Measurements from ENCODE around the gene LRRC15.

The LRRC15 gene

GRCh38 chr3:194384156-194384555 is 14.6 kb upstream of the LRRC15 start:
- no peak for DNase-seq

GRCh38 chr3:194383276-194383940 is 13.9 kb upstream of the LRRC15 start:
- DNase-seq = no peak

GRCh38 chr3:194382892-194383223 is 13.3 kb upstream of the LRRC15 start:
- no peak for DNase-seq

- no peak for DNase-seq
Observed at GRCh38 chr3:194382196-194382891, 12.8 kb upstream of the LRRC15 start.

GRCh38 chr3:194381460-194381875 is 11.9 kb upstream of the LRRC15 start:
- no peak for DNase-seq

GRCh38 chr3:194380326-194380725 is 10.8 kb upstream of the LRRC15 start:
- DNase-seq = no peak

GRCh38 chr3:194379651-194380050 is 10.1 kb upstream of the LRRC15 start:
- DNase-seq = no peak

GRCh38 chr3:194379231-194379630 is 9.7 kb upstream of the LRRC15 start:
- no peak for DNase-seq

GRCh38 chr3:194377708-194378107 is 8.2 kb upstream of the LRRC15 start:
- no peak for DNase-seq

- DNase-seq = no peak
Observed at GRCh38 chr3:194376241-194376560, 6.7 kb upstream of the LRRC15 start.

- no peak for DNase-seq
Observed at GRCh38 chr3:194375473-194376240, 6.1 kb upstream of the LRRC15 start.

- no peak for DNase-seq
Observed at GRCh38 chr3:194374935-194375334, 5.4 kb upstream of the LRRC15 start.

- DNase-seq = no peak
Observed at GRCh38 chr3:194373899-194374298, 4.4 kb upstream of the LRRC15 start.

- no peak for DNase-seq
Observed at GRCh38 chr3:194373028-194373427, 3.5 kb upstream of the LRRC15 start.

GRCh38 chr3:194370753-194371152 is 1.2 kb upstream of the LRRC15 start:
- DNase-seq = no peak

- DNase-seq = no peak
Observed at GRCh38 chr3:194368918-194369317, 625 bp downstream of the LRRC15 start.

GRCh38 chr3:194367992-194368841 is 1.3 kb downstream of the LRRC15 start:
- DNase-seq = no peak

GRCh38 chr3:194365978-194366490 is 3.5 kb downstream of the LRRC15 start:
- DNase-seq = no peak

- DNase-seq = no peak
Observed at GRCh38 chr3:194365526-194365925, 4.0 kb downstream of the LRRC15 start.

- no peak for DNase-seq
Observed at GRCh38 chr3:194364652-194365434, 4.7 kb downstream of the LRRC15 start.

- DNase-seq = no peak
Observed at GRCh38 chr3:194364314-194364651, 5.3 kb downstream of the LRRC15 start.

GRCh38 chr3:194360568-194360967 is 9.0 kb downstream of the LRRC15 start:
- DNase-seq = no peak

All from CD4-positive, alpha-beta T cell treated with Interleukin-4 for 4 hours (primary cell).